Activated CD8-positive, alpha-beta memory T cell treated with anti-CD3 and anti-CD28 coated beads, Interleukin-2, amount 10 ng/mL, durations not matched to agents 7 days and 5 days (primary cell): ENCODE measurements around the gene SDC4. TPM values are rescaled to one million over a fixed set of nuclear protein-coding genes. Genes with fewer than 3 reads are reported as not detected.

Experiments used
- total RNA-seq, 2 experiments: library from RNA; stranded (reverse); gene quantifications; one replicate each; pipeline ENCODE4 v1.2.3, GENCODE V29; 2021

The SDC4 gene
- total RNA-seq, 2 experiments from 2014 or later = 15.0 to 50.7 TPM

Other genes with a start within 250 kb of the SDC4 start
- gene KCNS1, start 247.3 kb downstream of the SDC4 start, total RNA-seq = under 1 TPM; 0.18 to 0.49 TPM
- gene WFDC5, start 233.2 kb downstream of the SDC4 start, total RNA-seq = not detected
- not detected for gene WFDC12, start 224.0 kb downstream of the SDC4 start, total RNA-seq
- gene PI3, start 173.5 kb downstream of the SDC4 start, total RNA-seq = not detected
- gene SEMG1, start 141.4 kb downstream of the SDC4 start, total RNA-seq = not detected
- gene SEMG2, start 127.1 kb downstream of the SDC4 start, total RNA-seq = not detected
- not detected for gene SLPI, start 93.9 kb downstream of the SDC4 start, total RNA-seq
- gene RBPJL, start 41.6 kb downstream of the SDC4 start, total RNA-seq = not detected
- gene MATN4, start 40.1 kb downstream of the SDC4 start, total RNA-seq = 1 to 10 TPM in 1 of 2 experiments, under 1 TPM in 1; 0.64 to 2.2 TPM
- gene SYS1, start 14.7 kb upstream of the SDC4 start, total RNA-seq = 10 to 100 TPM; 19.6 to 24.9 TPM
- under 1 TPM in 1 of 2 experiments, not detected in 1; 0.15 TPM for gene TP53TG5, start 29.9 kb upstream of the SDC4 start, total RNA-seq
- 1 to 10 TPM; 6.6 to 9.7 TPM for gene DBNDD2, start 59.9 kb upstream of the SDC4 start, total RNA-seq
- 10 to 100 TPM; 68.0 to 79.2 TPM for gene PIGT, start 67.7 kb upstream of the SDC4 start, total RNA-seq
- not detected for gene WFDC2, start 121.3 kb upstream of the SDC4 start, total RNA-seq
- not detected for gene SPINT3, start 167.2 kb upstream of the SDC4 start, total RNA-seq
- gene WFDC6, start 191.1 kb upstream of the SDC4 start, total RNA-seq = not detected
- gene EPPIN, start 199.0 kb upstream of the SDC4 start, total RNA-seq = not detected
- gene WFDC8, start 230.9 kb upstream of the SDC4 start, total RNA-seq = not detected